ENCODE measurements around the gene CNTF. TPM values are rescaled to one million over a fixed set of nuclear protein-coding genes. Genes with fewer than 3 reads are reported as not detected.
"Not testable (repeated sequence)": the region's sequence is repeated elsewhere in the genome, so short reads cannot be mapped to it uniquely, and the experiment has no call there.

Gene CNTF, protein sequence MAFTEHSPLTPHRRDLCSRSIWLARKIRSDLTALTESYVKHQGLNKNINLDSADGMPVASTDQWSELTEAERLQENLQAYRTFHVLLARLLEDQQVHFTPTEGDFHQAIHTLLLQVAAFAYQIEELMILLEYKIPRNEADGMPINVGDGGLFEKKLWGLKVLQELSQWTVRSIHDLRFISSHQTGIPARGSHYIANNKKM
- 0.72 TPM for polyA plus RNA-seq (2013, experiment 1 of 2)
- 0.69 TPM for polyA plus RNA-seq (2013, experiment 2 of 2)

DNA sequence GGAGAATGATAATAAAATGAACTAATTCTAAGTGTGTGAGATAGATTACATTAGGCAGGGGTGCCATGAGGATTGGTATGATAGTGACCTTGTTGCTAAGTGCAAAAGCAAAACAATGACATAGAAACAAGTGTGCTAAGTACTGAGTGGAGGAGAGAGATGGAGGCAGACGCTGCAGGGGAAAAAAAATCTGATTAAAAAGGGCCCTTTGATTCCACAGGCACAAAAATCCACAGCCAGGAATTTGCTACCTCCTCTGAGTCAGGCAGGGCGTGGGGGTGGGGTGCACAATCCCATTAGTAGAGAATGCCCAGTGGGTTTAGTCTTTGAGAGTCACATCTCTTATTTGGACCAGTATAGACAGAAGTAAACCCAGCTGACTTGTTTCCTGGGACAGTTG lies at the start of gene CNTF:
CNTF (plus strand) TSS at position 322 of the 400 bp plus-strand sequence. CDS start 88 bp downstream, outside the sequence.
- peaks cover 18% of the 10 kb centered on the region for H3K36me3 ChIP-seq (ENCODE audit: control insufficient read depth, insufficient read depth, low read length)
- H3K79me2 ChIP-seq (ENCODE audit: control insufficient read depth, insufficient read depth, low read length): no peaks in the 10 kb centered on the region
- no peak within 1 kb of the TSS for H2BK15ac ChIP-seq (replicated peaks; ENCODE audit: low read depth)
- H3K23ac ChIP-seq (ENCODE audit: low read length): no peak within 1 kb of the TSS
- H3K27me3 ChIP-seq (ENCODE audit: insufficient read depth, low read length, poor library complexity): no peaks in the 10 kb centered on the region
- no peaks in the 10 kb centered on the region for H3K4me1 ChIP-seq (ENCODE audit: control insufficient read depth, low read depth, low read length)
- peaks cover 2% of the 10 kb centered on the region for H3K79me1 ChIP-seq (ENCODE audit: low read length)
- no peak within 1 kb of the TSS for H4K8ac ChIP-seq (ENCODE audit: low read depth, low read length)
- no peak within 1 kb of the TSS for H3K4me3 ChIP-seq (ENCODE audit: low read length)
- no peak within 1 kb of the TSS for H4K5ac ChIP-seq (ENCODE audit: low read length)
- H2AK5ac ChIP-seq (ENCODE audit: low read length): no peak within 1 kb of the TSS
- no peak within 1 kb of the TSS for H3K56ac ChIP-seq (ENCODE audit: low read length)
- no peak within 1 kb of the TSS for H2BK120ac ChIP-seq (ENCODE audit: low read depth, low read length)
- no CpG with 5 or more reads among the region's 2 CpGs for WGBS (ENCODE audit: extremely low coverage, insufficient coverage, low lambda C conversion rate)
- H3K27ac ChIP-seq (ENCODE audit: low read depth, low read length): no peak within 1 kb of the TSS
- H2BK5ac ChIP-seq (ENCODE audit: low read length): no peak within 1 kb of the TSS
- no peak within 1 kb of the TSS for H3K9ac ChIP-seq (ENCODE audit: low read length)
- no peak within 1 kb of the TSS for H3K4ac ChIP-seq (ENCODE audit: low read depth, low read length)
- no peak within 1 kb of the TSS for H3K18ac ChIP-seq (ENCODE audit: low read length)
- no peak within 1 kb of the TSS for H3K4me2 ChIP-seq (ENCODE audit: low read length)
- peak; percentile 30 for DNase-seq

DNA sequence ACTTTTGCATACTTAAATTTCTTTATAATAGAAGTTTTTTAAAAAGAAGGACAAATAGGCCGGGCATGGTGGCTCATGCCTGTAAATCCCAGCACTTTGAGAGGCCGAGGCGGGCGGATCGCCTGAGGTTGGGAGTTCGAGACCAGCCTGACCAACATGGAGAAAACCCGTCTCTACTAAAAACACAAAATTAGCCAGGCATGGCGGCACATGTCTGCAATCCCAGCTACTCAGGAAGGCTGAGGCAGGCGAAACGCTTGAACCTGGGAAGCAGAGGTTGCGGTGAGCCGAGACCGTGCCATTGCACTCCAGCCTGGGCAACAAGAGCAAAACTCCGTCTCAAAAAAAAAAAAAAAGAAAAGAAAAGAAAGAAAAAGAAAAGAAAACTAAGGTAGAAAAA lies 49.6 kb upstream of the CNTF start:
- not testable (repeated sequence) for H3K27ac ChIP-seq (ENCODE audit: low read depth, low read length); H3K4me1 ChIP-seq (ENCODE audit: control insufficient read depth, low read depth, low read length)
- WGBS (ENCODE audit: extremely low coverage, insufficient coverage, low lambda C conversion rate): no CpG with 5 or more reads among the region's 14 CpGs

DNA sequence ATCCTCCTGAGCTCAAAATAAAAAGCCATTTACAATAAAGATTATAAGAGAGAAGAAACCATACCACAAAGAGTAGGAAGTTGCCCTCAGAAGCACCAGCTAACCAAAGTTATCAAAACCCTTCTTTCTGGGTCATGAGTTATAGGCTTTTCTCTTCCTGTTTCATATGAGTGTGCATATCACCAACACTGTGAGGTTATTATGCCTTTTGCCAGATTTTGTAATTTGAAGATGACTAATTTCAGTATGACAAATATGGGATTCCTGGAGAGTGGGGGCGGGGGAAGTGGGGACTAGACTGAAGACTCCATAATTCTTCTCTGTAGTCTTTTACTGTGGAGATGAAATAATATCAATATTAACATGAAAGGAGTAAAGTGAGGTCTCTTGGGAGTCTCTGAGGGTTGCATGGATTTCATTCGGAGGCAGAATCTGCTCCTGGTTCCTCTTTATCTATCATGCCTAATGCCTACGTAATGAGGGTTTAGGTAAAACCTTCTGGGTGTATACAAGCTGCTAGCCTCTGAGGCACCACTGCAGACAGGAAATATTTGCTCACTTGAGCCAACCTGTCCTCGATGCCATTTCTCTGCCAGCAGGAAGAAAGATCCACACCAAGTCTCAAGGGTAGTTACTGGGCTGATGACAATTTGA lies 48.9 kb upstream of the CNTF start:
- Histone ChIP-seq H3K23ac (ENCODE audit: low read length) (no peak overlapping the region), H3K4me3 (ENCODE audit: low read length) (no peak overlapping the region), H2AK5ac (ENCODE audit: low read length) (no peak overlapping the region), H3K79me1 (ENCODE audit: low read length) (no peaks in the 10 kb centered on the region), H4K8ac (ENCODE audit: low read depth, low read length) (no peak overlapping the region), H3K4me1 (ENCODE audit: control insufficient read depth, low read depth, low read length) (no peaks in the 10 kb centered on the region), H3K56ac (ENCODE audit: low read length) (no peak overlapping the region), H3K27ac (ENCODE audit: low read depth, low read length) (no peak overlapping the region), H3K18ac (ENCODE audit: low read length) (no peak overlapping the region), H3K4me2 (ENCODE audit: low read length) (no peak overlapping the region), H3K9ac (ENCODE audit: low read length) (no peak overlapping the region), H3K4ac (ENCODE audit: low read depth, low read length) (no peak overlapping the region), H2BK120ac (ENCODE audit: low read depth, low read length) (no peak overlapping the region), H2BK15ac (replicated peaks; ENCODE audit: low read depth) (no peak overlapping the region), H2BK5ac (ENCODE audit: low read length) (no peak overlapping the region), H3K36me3 (ENCODE audit: control insufficient read depth, insufficient read depth, low read length) (no peaks in the 10 kb centered on the region), H3K27me3 (ENCODE audit: insufficient read depth, low read length, poor library complexity) (no peaks in the 10 kb centered on the region), H4K5ac (ENCODE audit: low read length) (no peak overlapping the region), H3K79me2 (ENCODE audit: control insufficient read depth, insufficient read depth, low read length) (no peaks in the 10 kb centered on the region)
- DNase-seq: no peak
- WGBS (ENCODE audit: extremely low coverage, insufficient coverage, low lambda C conversion rate): no CpG with 5 or more reads among the region's 4 CpGs

More for the DNA sequence above, 49.6 kb upstream of the CNTF start:
- H3K36me3 ChIP-seq (ENCODE audit: control insufficient read depth, insufficient read depth, low read length); H3K56ac ChIP-seq (ENCODE audit: low read length); H2BK5ac ChIP-seq (ENCODE audit: low read length); H3K4me2 ChIP-seq (ENCODE audit: low read length); H2AK5ac ChIP-seq (ENCODE audit: low read length); H3K23ac ChIP-seq (ENCODE audit: low read length); H2BK15ac ChIP-seq (replicated peaks; ENCODE audit: low read depth); H4K5ac ChIP-seq (ENCODE audit: low read length); H4K8ac ChIP-seq (ENCODE audit: low read depth, low read length); H3K18ac ChIP-seq (ENCODE audit: low read length); H2BK120ac ChIP-seq (ENCODE audit: low read depth, low read length); H3K4me3 ChIP-seq (ENCODE audit: low read length); H3K4ac ChIP-seq (ENCODE audit: low read depth, low read length); H3K9ac ChIP-seq (ENCODE audit: low read length); H3K79me1 ChIP-seq (ENCODE audit: low read length); DNase-seq; H3K79me2 ChIP-seq (ENCODE audit: control insufficient read depth, insufficient read depth, low read length); H3K27me3 ChIP-seq (ENCODE audit: insufficient read depth, low read length, poor library complexity): not testable (repeated sequence)

DNA sequence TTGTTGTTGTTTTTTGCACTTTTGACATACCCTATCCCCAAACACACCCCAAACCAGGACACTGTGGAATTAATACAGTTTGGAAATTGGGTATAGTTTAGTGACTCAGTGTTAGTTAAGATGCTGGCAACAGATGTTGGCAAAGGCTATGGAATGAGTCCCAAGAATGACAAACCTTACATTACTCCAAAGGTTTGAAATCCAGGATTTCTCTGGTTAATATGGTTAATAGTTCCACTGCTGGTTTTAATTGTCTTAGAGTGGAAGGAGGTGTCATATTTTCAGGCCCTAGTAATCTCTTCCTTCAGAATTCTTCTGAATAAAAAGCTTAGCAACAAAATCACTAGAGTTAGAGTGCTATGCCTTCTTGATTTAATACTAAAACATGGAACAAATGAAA lies 47.6 kb upstream of the CNTF start:
- no peaks in the 10 kb centered on the region for H3K36me3 ChIP-seq (ENCODE audit: control insufficient read depth, insufficient read depth, low read length)
- H3K4ac ChIP-seq (ENCODE audit: low read depth, low read length): no peak overlapping the region
- H3K27ac ChIP-seq (ENCODE audit: low read depth, low read length): no peak overlapping the region
- H4K8ac ChIP-seq (ENCODE audit: low read depth, low read length): no peak overlapping the region
- H3K23ac ChIP-seq (ENCODE audit: low read length): no peak overlapping the region
- H3K79me2 ChIP-seq (ENCODE audit: control insufficient read depth, insufficient read depth, low read length): peaks cover 4% of the 10 kb centered on the region
- H3K4me1 ChIP-seq (ENCODE audit: control insufficient read depth, low read depth, low read length): no peaks in the 10 kb centered on the region
- no peaks in the 10 kb centered on the region for H3K27me3 ChIP-seq (ENCODE audit: insufficient read depth, low read length, poor library complexity)
- H3K56ac ChIP-seq (ENCODE audit: low read length): no peak overlapping the region
- H2AK5ac ChIP-seq (ENCODE audit: low read length): no peak overlapping the region
- no peak for DNase-seq
- H3K18ac ChIP-seq (ENCODE audit: low read length): no peak overlapping the region
- no peak overlapping the region for H2BK15ac ChIP-seq (replicated peaks; ENCODE audit: low read depth)
- H3K4me3 ChIP-seq (ENCODE audit: low read length): no peak overlapping the region
- no peak overlapping the region for H3K4me2 ChIP-seq (ENCODE audit: low read length)
- no peak overlapping the region for H3K9ac ChIP-seq (ENCODE audit: low read length)
- H3K79me1 ChIP-seq (ENCODE audit: low read length): no peaks in the 10 kb centered on the region
- H2BK5ac ChIP-seq (ENCODE audit: low read length): no peak overlapping the region
- no peak overlapping the region for H2BK120ac ChIP-seq (ENCODE audit: low read depth, low read length)
- no peak overlapping the region for H4K5ac ChIP-seq (ENCODE audit: low read length)

DNA sequence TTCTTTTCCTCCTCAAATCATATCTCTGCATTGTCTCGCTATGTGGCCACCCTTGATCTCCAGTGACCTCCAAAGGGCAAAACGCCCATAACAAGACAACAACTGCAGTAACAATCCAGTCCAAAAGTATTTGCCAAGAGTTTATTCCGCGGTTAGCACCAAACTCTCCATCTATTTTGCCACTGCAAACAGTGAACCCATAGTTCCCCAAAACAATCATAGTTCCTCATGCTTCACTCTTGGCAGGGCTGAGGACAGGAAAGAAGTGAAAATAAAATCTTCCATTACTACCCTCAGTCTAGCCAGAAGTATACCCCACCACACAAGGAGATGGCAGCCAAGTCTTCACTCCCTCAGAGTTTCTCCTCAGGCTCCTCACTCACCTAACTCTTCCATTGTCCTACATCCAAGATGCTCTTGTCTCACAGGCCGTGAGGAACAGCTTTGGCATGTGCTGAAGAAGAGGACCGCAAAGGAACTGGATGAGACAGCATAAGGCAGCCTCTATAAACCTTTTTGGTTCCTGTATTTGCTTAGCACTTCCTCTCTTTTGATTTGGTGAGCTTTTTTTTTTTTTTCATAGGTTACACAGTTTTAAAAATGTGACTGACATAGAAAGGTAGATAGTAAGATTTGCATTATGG lies 47.0 kb upstream of the CNTF start, which contains the start of gene LPXN:
LPXN (minus strand) TSS at position 480 of the 644 bp plus-strand sequence; CDS start at position 396, 84 bp downstream.
- no peak within 1 kb of the TSS for H3K56ac ChIP-seq (ENCODE audit: low read length)
- no peak within 1 kb of the TSS for H2BK5ac ChIP-seq (ENCODE audit: low read length)
- H4K8ac ChIP-seq (ENCODE audit: low read depth, low read length): no peak within 1 kb of the TSS
- H3K36me3 ChIP-seq (ENCODE audit: control insufficient read depth, insufficient read depth, low read length): no peaks in the 10 kb centered on the region
- no peak within 1 kb of the TSS for H3K23ac ChIP-seq (ENCODE audit: low read length)
- H3K79me2 ChIP-seq (ENCODE audit: control insufficient read depth, insufficient read depth, low read length): peaks cover 8% of the 10 kb centered on the region
- no peak for DNase-seq
- no peak within 1 kb of the TSS for H3K4me3 ChIP-seq (ENCODE audit: low read length)
- no peak within 1 kb of the TSS for H3K4ac ChIP-seq (ENCODE audit: low read depth, low read length)
- no peak within 1 kb of the TSS for H2AK5ac ChIP-seq (ENCODE audit: low read length)
- no peak within 1 kb of the TSS for H2BK15ac ChIP-seq (replicated peaks; ENCODE audit: low read depth)
- H3K4me2 ChIP-seq (ENCODE audit: low read length): no peak within 1 kb of the TSS
- WGBS (ENCODE audit: extremely low coverage, insufficient coverage, low lambda C conversion rate): no CpG with 5 or more reads among the region's 6 CpGs
- no peaks in the 10 kb centered on the region for H3K27me3 ChIP-seq (ENCODE audit: insufficient read depth, low read length, poor library complexity)
- no peaks in the 10 kb centered on the region for H3K4me1 ChIP-seq (ENCODE audit: control insufficient read depth, low read depth, low read length)
- no peak within 1 kb of the TSS for H4K5ac ChIP-seq (ENCODE audit: low read length)
- no peaks in the 10 kb centered on the region for H3K79me1 ChIP-seq (ENCODE audit: low read length)
- no peak within 1 kb of the TSS for H3K27ac ChIP-seq (ENCODE audit: low read depth, low read length)
- no peak within 1 kb of the TSS for H3K9ac ChIP-seq (ENCODE audit: low read length)
- no peak within 1 kb of the TSS for H2BK120ac ChIP-seq (ENCODE audit: low read depth, low read length)
- no peak within 1 kb of the TSS for H3K18ac ChIP-seq (ENCODE audit: low read length)
